Anterior cingulate cortex (tissue), 58 donors: ENCODE results near the gene ST3GAL3.
A peak's percentile ranks its signal among the peaks of the same experiment; 100 is the strongest.

ENCODE experiments used
- DNase-seq, 58 donors: peaks; one replicate each; lab custom pipeline; 2025; lab: John Stamatoyannopoulos, UW

Gene ST3GAL3

GRCh38 chr1:43951021-43951985 lies 244.0 kb downstream of the ST3GAL3 start:
- DNase-seq = no peak

DNA sequence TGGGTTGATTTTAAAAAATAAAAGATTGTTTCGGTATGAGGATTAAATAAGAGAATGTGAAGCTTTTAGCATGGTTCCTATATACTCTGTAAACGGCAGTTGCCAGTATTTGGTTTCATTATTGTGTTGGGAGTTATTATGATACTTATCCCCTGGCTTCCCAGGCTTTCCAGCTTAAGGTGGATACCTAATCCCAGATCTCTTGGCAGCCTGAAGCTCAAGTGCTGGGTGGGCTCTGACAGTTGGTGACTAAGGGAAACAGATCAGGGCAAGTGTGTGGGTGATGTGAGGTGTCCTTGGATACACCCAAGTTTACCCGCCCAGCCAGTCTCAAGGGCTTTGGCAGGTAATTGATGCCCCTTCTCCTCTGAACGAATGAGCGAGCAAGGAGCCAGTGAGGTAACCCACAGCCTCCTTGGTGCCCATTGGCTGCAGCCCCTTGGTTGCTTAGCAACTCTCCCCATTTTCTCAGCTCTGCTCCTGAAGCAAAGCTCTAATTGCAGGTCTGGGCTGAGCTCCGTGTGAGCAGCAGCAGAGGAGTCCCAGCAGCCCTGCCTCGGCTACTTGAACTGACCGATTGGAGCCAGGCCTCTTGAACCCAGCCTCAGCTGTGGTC lies 245.5 kb downstream of the ST3GAL3 start:
- peak in 38 of 58 donors; percentile 20 to 80 (median 41) for DNase-seq

- DNase-seq = no peak
Observed at GRCh38 chr1:43953361-43953760, 246.0 kb downstream of the ST3GAL3 start.

- DNase-seq = peak in 47 of 58 donors; percentile 21 to 94 (median 76)
Observed at GRCh38 chr1:43954036-43954435, 246.7 kb downstream of the ST3GAL3 start.

- no peak for DNase-seq
Observed at GRCh38 chr1:43956234-43956633, 248.9 kb downstream of the ST3GAL3 start.

- peak in 2 of 58 donors; percentile 21 to 36 for DNase-seq
Observed at GRCh38 chr1:43957407-43958040, 250.2 kb downstream of the ST3GAL3 start.

GRCh38 chr1:43958351-43959255 lies 251.3 kb downstream of the ST3GAL3 start:
- peak in 6 of 58 donors; percentile 15 to 41 (median 24) for DNase-seq

DNA sequence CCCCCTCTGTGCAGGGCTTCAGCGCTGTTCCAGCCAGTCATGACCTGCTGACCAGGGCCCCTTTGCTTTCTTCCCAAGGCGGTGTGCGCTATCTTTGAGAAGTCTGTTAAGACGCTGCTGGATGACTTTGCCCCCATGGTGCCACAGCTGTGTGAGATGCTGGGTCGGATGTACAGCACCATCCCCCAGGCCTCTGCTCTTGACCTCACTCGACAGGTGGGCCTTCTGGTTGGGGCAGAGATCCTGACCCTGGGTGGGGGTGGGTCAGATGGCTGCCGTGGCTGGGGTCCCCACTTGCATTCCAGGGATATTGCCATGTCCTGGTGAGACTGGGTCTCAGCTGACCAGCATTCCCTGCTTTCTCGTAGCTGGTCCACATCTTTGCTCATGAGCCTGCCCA lies 253.5 kb downstream of the ST3GAL3 start:
- DNase-seq = no peak

DNA sequence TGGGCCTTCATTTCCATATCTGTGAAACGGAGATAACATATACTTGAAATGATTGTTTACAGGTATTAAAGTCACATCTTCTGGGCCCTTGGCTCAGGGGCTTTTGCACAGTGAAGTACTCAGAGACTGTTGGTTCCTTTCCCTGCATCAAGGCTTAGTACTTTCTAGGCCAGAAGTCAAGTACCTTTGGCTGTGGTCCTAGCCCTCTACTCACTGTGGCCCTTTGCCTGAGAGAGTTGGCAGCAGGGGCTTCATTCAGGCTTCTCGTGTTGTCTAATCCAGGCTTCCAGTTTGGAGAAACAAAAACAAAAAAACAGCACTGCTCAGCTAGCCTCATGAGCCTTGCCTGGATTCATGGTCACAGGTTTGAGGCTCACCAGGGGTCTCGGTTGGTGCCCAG lies 254.4 kb downstream of the ST3GAL3 start:
- peak in 5 of 58 donors; percentile 13 to 35 (median 17) for DNase-seq

DNA sequence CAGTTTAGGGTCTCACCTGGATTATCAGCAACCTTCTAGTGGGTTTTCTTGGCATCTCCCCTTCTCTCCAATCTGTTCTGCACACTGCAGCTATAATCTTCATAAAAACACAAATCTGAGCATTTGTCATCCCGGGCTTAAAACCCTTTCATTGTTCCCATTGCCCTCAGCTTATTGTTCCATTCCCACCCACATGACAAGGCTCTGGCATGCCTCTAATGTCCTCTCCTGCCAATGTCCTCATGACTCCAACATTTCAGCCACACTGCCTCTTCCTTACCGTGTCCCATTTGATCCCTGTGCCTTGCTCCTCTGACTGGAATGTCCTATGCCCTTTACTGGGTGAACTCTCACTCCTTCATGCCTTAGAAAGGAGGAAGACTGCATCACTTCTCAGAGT lies 255.0 kb downstream of the ST3GAL3 start:
- DNase-seq = peak in 19 of 58 donors; percentile 12 to 74 (median 34)

GRCh38 chr1:43963006-43963405 lies 255.7 kb downstream of the ST3GAL3 start:
- DNase-seq = no peak

- DNase-seq = no peak
Observed at GRCh38 chr1:43963890-43964289, 256.6 kb downstream of the ST3GAL3 start.

GRCh38 chr1:43965316-43965715 lies 258.0 kb downstream of the ST3GAL3 start:
- DNase-seq = no peak

GRCh38 chr1:43968348-43968948 lies 261.1 kb downstream of the ST3GAL3 start:
- DNase-seq = no peak

- no peak for DNase-seq
Observed at GRCh38 chr1:43969416-43969745, 262.0 kb downstream of the ST3GAL3 start.

- peak; percentile 59 to 99 (median 95) for DNase-seq
Observed at GRCh38 chr1:43969746-43970466, 262.6 kb downstream of the ST3GAL3 start, which contains the start of gene DPH2. TSS of gene DPH2 (plus strand) at chr1:43970010. CDS start at chr1:43970176, 166 bp downstream.

GRCh38 chr1:43970502-43970901 lies 263.2 kb downstream of the ST3GAL3 start:
- no peak for DNase-seq

DNA sequence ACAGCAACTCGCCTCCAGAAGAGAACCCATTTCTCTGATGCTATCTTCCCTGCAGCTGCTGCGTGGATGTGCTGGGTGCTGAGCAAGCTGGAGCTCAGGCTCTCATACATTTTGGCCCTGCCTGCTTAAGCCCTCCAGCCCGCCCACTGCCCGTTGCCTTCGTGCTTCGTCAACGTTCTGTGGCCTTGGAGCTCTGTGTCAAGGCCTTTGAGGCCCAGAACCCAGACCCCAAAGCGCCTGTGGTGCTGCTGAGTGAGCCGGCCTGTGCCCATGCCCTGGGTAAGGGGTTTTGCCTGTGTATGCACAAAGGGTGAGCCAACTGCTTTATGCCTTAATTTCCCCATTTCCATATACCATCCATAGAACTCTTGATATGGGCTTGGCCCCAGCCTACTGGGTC lies 263.6 kb downstream of the ST3GAL3 start:
- no peak for DNase-seq
